Middle frontal gyrus (tissue), 1 donor: Measurements from ENCODE around the gene FAM120AOS.
A peak's percentile ranks its signal among the peaks of the same experiment; 100 is the strongest.

Experiments
- DNase-seq: peaks from one replicate; pipeline ENCODE4 v3.0.0-alpha.2; 2015; ENCODE audit warnings: low spot score; ENCODE audit errors: extremely low spot score

Gene FAM120AOS

GRCh38 chr9:93453047-93453914 lies at the start of gene FAM120AOS:
Gene FAM120AOS (minus strand): TSS chr9:93453581. CDS start chr9:93452709, 872 bp downstream.
- DNase-seq: peak; percentile 92

DNA sequence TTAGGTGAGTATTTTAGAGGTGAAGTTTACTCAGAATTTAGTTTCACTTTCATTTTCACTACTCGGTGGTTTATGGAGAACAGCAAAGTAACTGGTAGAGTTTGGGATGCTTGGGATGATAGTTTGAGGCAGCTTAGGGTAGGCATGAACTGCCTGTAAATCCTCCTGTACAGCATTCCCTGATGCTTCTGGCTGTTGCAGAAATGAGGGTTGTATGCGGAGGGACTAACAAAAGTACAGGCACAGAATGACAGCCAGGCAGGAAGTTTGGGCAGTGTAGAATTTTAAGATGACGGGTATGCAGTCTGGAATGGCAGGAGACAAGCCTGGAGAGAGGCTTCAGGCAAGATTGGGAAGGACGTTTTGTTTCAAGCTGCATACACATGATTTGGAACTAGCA lies 48.0 kb upstream of the FAM120AOS start:
- DNase-seq: no peak

DNA sequence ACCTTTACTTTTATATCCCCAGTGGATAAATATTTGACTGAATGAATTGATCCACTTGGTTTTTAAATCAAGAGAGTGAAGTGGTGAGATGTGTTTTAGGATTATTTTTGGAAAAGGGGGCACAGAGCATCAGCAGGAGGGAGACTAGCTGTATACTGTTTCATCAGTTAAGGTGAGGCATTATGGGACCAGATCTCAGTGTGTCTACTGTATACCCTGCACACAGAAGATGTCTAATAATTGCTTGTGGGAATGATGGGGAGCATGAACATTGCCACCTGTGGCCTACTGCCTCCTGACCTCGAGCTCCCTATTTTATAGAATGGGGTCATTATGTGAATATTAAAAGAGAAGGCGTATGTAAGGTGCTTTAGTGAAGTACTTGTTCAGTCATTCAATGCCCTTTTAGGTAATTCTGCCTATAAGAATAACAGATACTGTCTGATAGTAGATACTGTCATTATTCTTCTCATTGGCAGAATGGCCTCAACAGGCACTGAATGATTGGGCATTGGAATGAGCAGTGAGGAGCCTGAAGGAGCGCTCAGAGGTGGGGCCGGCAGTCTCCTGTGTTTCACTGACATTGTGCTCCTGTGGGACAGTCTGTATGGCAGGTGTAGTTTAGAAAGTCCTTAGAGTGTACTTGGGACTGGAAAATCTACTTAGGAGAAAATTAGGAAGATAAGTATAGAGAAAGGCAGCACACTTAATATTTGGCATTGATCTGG lies 47.4 kb upstream of the FAM120AOS start:
- no peak for DNase-seq

- no peak for DNase-seq
Measured at GRCh38 chr9:93496285-93496684, 42.9 kb upstream of the FAM120AOS start.

DNA sequence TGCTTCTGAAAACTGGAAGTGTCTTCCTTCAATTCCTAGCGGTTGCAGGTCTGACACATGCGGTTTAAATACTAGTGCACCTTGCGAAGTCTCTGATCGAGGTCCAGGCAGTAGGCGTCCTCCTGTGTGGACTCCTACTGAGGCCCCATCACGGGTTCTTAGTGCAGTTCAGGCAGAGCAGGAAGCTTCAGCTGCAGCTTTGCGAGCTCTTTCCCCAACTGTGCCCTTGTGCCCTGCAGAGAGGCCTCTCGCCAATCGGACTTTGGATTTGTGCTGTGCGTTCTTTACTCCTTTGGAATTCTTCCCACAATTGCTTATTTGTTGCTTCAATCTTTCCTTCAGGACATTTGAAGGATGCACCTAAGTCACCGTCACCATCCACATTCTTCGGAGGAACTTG lies 40.6 kb upstream of the FAM120AOS start:
- DNase-seq: no peak

GRCh38 chr9:93492327-93492726 lies 38.9 kb upstream of the FAM120AOS start:
- DNase-seq: no peak

DNA sequence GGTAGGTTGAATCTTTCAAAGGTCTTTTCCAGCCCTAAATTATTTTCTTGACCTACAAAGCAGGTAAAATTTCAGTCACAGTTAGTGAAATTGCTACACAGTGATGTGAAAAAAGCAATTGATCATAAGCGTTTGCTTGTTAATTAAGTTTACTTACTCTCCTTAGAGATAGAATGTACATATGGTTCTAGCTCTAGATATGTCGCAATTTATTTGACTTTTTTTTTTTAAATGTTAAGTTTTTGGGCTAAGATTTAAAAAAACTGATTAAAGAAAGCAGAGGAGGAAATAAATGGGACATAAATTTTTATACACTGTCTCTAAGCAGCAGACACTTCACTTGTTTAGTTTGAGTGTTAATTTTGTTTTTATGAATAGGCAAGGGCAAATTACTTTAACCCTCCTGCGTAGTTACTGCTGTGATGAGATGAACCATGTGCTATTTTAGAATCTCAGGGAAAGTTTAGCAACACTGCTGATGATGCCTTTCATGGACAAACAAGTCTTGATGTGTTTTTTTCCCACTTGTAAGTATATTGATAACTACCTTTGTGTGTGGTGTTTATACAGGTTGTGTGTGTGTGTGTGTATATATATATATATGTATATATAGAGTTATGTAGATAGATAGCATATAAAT lies 38.3 kb upstream of the FAM120AOS start:
- DNase-seq: no peak

- no peak for DNase-seq
Measured at GRCh38 chr9:93488244-93488643, 34.9 kb upstream of the FAM120AOS start.

- no peak for DNase-seq
Measured at GRCh38 chr9:93486268-93486667, 32.9 kb upstream of the FAM120AOS start.

DNA sequence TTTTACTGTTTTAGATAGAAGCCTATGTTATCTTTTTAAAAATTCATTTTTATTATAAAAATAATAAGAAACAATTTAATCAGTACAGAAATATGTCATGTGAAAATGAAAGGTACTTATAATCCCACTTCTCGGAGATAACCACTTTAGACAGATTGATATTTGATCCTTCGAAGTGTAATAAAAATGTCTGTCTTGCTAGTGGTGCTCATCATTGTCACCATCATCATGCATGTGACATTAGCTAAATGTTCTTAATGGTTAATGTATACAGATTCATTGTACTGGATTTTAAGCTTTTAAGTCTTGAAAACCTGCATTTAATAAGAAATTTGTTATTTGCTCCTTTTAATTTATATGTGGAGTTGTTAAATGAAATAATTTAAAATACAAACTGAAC lies 30.1 kb upstream of the FAM120AOS start:
- no peak for DNase-seq

DNA sequence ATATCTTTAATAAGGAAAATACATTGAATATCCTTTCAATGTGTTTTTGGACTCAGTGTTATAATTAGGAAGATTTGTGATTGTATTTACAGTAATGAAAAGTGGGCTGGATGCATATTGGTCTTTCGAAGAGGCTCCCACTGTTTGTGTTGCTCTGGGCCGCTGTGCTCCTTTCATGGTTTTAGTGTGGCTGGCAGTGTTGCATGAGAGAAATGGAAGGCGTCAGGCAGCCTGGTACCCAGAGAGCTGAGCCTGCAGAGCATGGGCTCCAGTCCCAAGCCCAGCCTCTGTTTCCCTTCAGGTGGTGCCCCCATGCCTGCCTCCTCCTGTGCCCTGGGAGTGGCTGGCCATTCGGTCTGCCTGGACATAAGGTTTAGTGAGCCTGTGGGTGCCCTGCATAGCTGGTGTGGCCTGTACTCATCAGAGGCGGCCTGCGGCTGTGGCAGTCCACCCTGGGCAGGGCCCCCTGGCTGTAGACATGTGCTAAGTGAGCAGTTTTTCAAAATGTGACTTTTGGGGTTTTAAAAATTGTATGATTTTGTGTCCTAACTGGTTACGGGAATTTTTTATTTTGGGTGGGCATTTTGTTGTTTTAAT lies 27.4 kb upstream of the FAM120AOS start:
- DNase-seq: no peak

- no peak for DNase-seq
Measured at GRCh38 chr9:93480262-93480661, 26.9 kb upstream of the FAM120AOS start.

DNA sequence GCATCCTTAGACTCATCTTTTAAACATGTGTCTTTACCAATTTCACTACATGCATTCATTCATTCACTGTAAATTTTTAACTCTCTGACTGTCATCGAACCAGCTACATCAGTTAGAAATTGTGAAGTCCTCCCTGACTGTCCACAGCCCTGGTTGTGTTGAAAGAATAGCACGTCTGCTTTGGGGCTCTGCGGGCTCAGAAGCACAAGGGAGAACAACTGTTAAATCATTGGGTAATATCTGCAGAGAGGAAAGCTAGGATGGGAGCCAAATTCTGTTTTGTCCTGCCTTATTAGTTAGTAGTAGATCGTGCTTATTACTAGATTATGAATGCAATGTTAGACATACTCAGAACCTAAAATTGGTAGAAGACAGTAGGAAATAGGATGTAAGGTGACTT lies 26.3 kb upstream of the FAM120AOS start:
- DNase-seq: no peak

GRCh38 chr9:93477397-93477796 lies 24.0 kb upstream of the FAM120AOS start:
- DNase-seq: no peak

DNA sequence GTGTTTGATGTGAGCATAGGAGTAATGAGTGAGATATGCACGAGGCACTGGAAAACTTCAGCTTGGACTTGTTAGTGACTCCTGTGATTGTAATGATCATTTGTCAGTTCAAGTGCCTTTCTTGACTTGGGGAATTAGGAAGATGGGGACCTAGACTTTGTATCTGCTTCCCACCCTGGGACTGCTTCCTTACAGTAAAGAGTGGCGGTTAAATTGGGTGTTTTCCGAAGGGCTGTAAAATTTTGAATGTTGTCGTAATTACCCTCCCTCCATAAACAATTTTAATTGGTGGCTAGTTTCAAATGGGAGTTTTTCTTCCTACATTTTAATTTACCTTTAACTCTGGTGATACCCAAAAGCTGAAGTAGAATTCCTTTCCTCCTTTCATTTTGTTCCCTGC lies 23.5 kb upstream of the FAM120AOS start:
- DNase-seq: no peak

DNA sequence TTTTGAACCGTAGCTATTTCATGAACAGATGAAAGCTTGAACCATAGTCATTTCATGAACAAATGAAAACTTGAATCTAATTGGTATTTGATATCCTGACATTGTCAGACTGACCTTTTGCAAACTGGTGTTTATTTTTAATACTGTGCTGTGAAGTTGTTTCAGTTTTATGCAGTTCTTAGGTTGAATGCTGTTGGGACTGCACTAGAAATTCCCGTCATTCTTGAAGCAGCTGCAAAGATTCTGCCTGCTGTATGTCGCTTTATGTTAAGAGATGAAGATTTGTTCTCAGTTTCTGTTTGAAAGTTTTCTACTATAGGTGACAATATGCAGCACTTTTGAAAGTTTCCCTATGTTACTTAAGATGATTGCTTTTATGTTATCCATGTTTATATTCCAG lies 22.5 kb upstream of the FAM120AOS start:
- no peak for DNase-seq

DNA sequence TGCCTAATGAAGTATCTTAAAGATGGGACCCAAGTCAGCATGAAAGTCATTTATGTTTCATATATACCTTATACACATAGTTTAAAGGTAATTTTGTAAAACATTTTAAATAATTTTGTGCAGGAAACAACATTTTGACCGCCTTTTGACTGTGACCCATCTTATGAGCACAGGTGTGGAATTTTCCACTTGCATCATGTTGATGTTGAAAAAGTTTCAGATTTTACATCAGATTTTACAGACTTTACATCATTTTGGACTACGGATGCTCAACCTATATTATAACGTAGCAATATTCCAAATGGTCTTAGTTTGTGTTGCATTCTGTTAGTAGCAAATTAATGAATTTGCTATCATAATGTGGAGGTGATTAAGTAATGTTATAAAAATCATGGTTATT lies 21.7 kb upstream of the FAM120AOS start:
- DNase-seq: no peak

- no peak for DNase-seq
Measured at GRCh38 chr9:93473411-93473810, 20.0 kb upstream of the FAM120AOS start.

DNA sequence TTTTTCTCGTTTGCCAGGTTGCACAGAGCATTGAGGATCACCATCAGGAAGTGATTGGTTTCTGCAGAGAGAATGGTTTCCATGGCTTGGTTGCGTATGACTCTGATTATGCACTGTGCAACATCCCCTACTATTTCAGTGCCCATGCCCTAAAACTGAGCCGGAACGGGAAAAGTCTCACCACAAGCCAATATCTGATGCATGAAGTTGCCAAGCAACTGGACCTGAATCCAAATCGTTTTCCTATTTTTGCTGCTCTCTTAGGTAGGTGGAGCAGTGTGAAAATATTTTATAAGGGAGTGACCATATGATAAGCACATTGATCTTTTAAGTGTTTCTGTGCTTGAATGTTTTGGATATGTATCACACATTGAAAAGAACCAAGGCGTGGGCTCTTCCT lies 17.7 kb upstream of the FAM120AOS start:
- no peak for DNase-seq

GRCh38 chr9:93470391-93470790 lies 17.0 kb upstream of the FAM120AOS start:
- DNase-seq: no peak

- DNase-seq: no peak
Measured at GRCh38 chr9:93468763-93469456, 15.5 kb upstream of the FAM120AOS start.
